H4 (cell line): ENCODE measurements around the gene USF1. TPM values are rescaled to one million over a fixed set of nuclear protein-coding genes. Genes with fewer than 3 reads are reported as not detected.
"Not testable (repeated sequence)": the region's sequence is repeated elsewhere in the genome, so short reads cannot be mapped to it uniquely, and the experiment has no call there.

Source experiments
- DNase-seq: peaks from one replicate; pipeline ENCODE4 v3.0.0-alpha.2; 2015; ENCODE audit warnings: low spot score
- total RNA-seq: library from RNA; depleted of rRNA; stranded (reverse); fragments of >200 nt; shearing (Covaris generic); gene quantifications from 2 replicates; pipeline ENCODE4 v1.2.3, GENCODE V29; 2014

Gene USF1
- total RNA-seq, 1 experiment from 2014 or later = 57.7 TPM

DNA sequence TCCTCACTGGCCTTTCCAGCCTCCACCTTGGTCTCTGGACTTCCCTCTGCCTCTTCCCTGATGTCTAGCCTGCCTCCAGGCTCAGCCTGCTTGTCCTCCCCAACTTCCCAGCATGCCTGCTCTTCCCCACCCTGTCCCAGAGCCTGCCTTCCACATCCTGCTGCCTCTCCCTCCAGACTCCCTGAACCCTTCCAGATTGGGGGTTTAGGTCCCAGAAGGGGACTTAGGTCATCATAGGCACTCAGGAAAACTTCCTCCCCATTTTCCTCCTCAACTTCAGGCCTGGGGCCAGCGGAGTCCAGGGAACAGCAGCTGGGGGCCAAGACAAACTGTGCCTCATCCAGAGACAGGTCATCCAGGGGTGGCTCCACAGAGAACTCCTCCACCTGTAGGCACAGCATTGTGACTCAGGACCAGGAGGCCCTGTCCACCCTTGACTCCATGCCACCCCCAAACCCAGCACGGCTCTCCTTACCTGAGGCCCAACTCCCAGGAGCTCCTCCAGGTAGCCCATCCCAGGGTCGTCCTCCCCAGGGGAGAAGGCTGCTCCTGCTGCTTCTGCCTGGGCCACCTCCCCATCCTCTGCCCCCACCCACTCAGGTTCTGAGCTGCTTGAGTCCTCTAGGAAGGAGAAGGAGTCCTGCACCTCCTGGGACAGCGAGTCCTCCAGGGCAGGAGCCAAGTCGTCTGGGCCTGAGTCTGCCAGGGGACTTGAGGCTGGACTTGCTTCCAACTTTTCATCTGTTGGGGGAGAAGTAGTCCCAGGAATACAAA is 3.4 kb upstream of the USF1 start:
- no peak for DNase-seq

GRCh38 chr1:161047436-161048420 is 2.0 kb upstream of the USF1 start:
- DNase-seq = no peak

DNA sequence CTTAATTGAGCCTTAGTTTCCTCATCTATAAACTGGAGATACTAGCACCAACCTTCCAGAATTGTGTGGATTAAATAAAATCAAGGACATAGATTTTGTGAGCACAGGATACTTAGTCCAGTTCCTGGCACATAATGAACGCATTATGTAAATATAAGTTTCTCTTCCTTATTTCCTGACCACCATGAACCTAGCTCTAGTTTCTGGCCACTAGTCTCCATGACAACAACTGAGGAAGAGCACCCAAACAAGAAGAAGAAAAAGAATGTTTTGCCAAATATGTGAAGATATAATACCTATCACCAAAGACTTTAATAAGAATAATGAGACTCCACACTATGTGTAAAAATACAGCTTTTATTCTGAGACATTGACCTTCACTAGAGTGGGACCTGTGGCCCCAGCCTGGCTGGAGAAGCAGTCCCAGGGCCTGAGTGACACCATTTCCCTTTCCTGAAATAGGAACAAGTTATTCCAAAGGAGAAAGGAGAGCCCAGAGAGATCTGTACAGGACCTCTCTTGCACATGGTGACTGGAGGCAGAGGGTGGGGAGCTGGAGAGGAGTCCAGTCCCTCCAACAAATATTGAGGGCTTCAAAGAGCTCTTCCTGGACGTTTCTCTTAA is 940 bp upstream of the USF1 start:
- no peak for DNase-seq

DNA sequence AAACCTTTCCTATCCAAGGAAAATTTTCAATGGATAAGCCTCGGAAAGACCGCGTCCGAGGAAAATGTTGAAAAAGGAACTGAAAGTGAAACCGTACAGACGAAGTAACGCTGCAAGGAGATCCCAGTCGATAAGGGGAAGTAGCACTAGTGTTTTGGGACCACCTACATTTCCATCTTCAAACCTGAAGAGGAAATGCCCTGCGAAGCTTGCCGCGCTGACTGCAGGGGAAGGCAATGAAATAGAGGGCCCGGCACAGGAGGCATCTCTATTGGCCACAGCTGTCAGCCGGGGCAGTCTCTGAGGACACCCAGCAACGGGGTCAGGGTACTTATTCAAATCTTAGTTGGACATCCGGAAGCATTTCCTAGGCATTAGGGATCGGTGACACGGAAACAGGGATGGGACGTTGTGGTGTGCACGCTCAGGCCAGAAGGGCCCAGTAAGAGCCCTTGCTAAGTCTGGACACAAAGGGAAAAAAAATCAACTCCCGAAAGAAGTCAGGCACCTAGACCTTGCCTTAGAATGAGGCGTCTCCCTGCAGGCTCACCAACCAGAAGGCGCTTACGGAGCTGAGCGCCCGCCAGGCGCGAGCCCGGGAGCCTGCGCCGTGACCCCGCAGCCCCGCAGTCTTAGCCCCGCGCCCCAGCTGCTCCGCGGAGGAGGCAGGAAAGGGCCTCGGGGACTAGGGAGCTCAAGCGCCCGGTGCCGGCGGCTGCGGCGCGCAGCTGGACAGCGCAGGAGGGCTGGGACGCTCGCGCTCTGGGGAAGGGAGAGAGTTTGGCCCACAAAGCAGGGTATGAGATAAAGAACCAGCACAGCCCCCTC is 655 bp downstream of the USF1 start:
- DNase-seq = peak; percentile 47

DNA sequence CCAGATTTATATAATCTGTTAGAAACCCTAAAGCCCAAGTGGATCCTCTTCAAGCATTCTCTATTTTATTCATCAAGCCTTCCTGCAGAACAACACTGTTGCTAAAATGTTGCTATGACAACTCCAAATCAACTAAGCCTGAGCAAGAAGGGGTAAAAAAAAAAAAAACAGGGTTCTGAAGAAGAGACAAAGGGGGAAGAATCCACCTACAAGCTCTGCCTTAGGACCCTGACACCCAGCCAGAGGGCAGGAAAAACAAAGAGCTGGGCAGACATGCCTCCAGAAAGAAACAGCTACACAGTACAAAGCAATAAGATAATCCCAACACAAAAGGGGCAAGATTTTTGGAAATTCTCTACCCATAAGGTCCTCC is 1.3 kb downstream of the USF1 start:
- DNase-seq = no peak

DNA sequence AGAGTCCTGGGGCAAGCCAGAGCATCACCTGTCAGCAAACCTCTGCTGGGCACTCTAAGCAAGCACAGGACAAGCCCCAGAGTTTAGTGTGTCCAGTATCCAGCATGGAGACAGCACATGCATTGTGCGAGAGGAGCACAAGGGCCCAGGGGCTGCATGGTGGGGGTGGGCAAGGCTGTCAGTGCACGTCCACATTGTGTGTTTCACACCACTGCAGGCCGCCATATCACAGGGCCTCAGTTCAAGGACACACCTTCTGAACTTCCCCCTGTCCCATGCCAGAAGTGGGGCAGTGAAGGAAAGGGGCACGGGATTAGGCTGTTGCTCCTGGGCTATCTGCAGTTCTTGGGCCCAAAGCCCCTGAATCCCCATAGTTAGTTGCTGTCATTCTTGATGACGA is 6.2 kb downstream of the USF1 start:
- DNase-seq = no peak

DNA sequence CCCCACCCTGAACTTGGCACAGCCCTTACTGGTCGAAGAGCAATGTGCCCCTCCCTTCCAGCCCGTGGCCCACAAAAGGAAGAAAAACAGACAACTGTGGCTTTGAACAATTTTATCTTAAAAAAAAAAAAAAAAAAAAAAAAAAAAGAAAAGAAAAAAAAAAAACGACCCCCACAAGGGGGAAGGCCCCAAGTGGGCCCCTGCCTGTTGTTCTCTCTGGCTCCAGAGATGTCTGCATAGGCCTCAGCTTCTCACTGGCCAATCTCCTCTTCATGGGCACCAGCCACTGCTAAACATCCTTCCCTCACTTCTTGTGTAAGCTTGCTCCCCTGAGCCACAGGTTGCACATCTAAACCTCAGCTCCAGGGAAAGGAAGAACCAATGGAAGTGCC is 6.6 kb downstream of the USF1 start:
- DNase-seq = no peak

- DNase-seq = no peak
These were observed 7.1 kb downstream of the USF1 start, which contains the start of gene TSTD1 for GRCh38 chr1:161038523-161039153. TSS of gene TSTD1 (minus strand) at chr1:161038964. CDS start at chr1:161038889, 75 bp downstream.

GRCh38 chr1:161037661-161038522 is 7.9 kb downstream of the USF1 start:
- no peak for DNase-seq

GRCh38 chr1:161033751-161034150 is 12.0 kb downstream of the USF1 start:
- DNase-seq = no peak

- no peak for DNase-seq
These were observed 13.4 kb downstream of the USF1 start for GRCh38 chr1:161032409-161032808.

DNA sequence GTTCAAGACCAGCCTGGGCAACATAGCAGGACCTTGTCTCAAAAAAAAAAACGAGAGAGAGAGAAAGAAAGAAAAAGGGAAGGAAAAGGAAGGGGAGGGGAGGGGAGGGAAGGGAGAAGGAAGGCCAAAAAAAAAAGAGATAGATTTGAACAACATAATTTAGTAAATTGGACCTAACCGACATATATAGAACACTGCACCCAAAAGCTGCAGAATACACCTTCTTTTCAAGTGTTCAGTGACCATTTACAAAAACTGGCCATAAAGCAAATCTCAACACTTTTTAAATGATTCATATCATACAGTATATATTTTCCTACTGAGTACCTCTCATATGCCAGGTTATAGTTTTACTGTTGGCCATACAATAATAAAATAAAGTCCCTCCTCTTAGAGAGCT is 13.9 kb downstream of the USF1 start:
- DNase-seq = no peak

DNA sequence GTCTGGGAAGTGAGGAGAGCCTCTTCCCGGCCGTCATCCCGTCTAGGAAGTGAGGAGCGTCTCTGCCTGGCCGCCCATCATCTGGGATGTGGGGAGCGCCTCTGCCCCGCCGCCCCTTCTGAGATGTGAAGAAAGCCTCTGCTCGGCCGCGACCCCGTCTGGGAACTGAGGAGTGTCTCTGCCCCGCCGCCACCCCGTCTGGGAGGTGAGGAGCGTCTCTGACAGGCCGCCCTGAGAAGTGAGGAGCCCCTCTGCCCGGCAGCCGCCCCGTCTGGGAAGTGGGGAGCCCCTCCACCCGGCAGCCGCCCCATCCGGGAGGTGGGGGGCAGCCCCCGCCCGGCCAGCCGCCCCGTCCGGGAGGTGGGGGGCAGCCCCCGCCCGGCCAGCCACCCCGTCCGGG is 16.3 kb downstream of the USF1 start:
- DNase-seq = not testable (repeated sequence)

DNA sequence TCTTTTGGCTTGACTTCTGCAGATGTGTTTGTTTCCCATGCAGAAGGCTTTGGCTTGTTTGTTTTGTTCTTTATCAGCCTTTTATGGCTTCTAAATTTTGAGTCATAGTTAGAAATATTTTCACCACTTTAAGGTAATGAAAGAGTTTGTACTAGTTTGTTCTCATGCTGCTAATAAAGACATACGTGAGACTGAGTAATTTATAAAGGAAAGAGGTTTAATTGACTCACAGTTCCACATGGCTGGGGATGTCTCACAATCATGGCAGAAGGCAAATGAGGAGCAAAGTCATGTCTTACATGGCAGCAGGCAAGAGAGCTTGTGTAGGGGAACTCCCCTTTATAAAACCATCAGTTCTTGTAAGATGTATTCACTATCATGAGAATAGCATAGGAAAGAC is 18.8 kb downstream of the USF1 start:
- not testable (repeated sequence) for DNase-seq

- not testable (repeated sequence) for DNase-seq
These were observed 23.3 kb downstream of the USF1 start for GRCh38 chr1:161022432-161022831.

- no peak for DNase-seq
These were observed 23.8 kb downstream of the USF1 start for GRCh38 chr1:161021970-161022353.

- DNase-seq = peak; percentile 78
These were observed 24.4 kb downstream of the USF1 start for GRCh38 chr1:161021165-161021969.

DNA sequence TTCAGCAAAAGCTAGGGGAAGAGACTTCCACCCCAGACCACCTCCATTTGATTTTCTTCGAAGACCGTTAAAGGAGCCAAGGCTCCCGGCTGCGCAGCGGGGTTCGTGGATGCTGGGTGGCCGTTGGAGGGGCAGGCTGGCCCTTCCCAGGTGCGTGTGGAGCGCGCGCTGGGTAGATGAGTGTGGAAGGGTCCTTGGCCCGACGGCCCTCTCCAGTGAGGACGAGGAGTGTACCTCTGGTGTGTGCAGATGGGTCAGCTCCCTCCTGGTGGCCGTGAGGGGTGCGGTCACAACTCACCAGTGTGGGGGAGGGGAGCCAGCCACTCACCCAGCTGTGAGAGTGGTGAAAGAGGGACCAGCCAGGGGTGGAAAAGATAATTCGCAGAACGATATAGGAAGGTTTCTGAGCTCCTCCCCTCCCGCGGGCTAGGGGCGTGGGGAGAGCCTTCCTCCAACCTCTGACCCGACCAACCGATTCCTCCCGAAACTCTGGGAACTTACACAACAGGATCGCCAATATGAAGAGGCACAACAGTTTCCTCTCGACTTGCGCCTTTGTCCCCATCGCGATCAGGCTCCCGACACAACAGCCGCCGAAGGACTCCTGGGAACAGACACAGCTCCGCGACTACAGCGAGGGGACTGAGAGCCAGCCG is 25.1 kb downstream of the USF1 start, which contains the start of gene F11R:
F11R (minus strand) TSS at position 644 of the 656 bp plus-strand sequence; CDS start at position 565, 79 bp downstream.
- no peak for DNase-seq
